HEK293 (cell line): ENCODE results near the gene POC1B.

ENCODE experiments used
- CTCF ChIA-PET: fragments of 350-600 bp; formaldehyde crosslinking; extraction: SDS; loops from one replicate; lab custom pipeline; 2021; ENCODE audit warnings: antibody characterized with exemption; lab: Yijun Ruan, JAX
- POLR2A ChIA-PET: fragments of 300-600 bp; formaldehyde crosslinking; extraction: SDS; loops from one replicate; lab custom pipeline; 2020; ENCODE audit warnings: antibody characterized with exemption, inconsistent platforms; lab: Yijun Ruan, JAX
- H3K27ac ChIP-seq: fragments of 200-500 bp; sonication (Bioruptor generic); 2 replicates; pipeline ENCODE4 v1.5.1; 2014; ENCODE audit warnings: low read depth, low read length, control low read depth, inconsistent platforms; ENCODE audit errors: extremely low read depth
- H3K36me3 ChIP-seq, 2 experiments: fragments of 200-500 bp in 1 of 2; sonication (Bioruptor generic) in 1 of 2; 1 replicate in 1 of 2; 2 replicates in 1 of 2; pipeline ENCODE4 v1.5.1; 2014 to 2017; ENCODE audit warnings: inconsistent platforms in 2 of 2, low read length in 2 of 2; ENCODE audit not compliant: control insufficient read depth in 2 of 2, insufficient read depth in 1 of 2
- H3K4me1 ChIP-seq: fragments of 200-500 bp; sonication (Bioruptor generic); 2 replicates; pipeline ENCODE4 v1.5.1; 2014; ENCODE audit warnings: mild to moderate bottlenecking, low read length, inconsistent platforms; ENCODE audit not compliant: control insufficient read depth, insufficient read depth
- H3K4me3 ChIP-seq: 2 replicates; pipeline ENCODE4 v1.5.1; 2011; ENCODE audit warnings: low read depth, mild to moderate bottlenecking, control low read depth, low read length, moderate library complexity
- H3K9me3 ChIP-seq: fragments of 200-500 bp; sonication (Bioruptor generic); 2 replicates; pipeline ENCODE4 v1.5.1; 2014; ENCODE audit warnings: low read depth, low read length, inconsistent platforms; ENCODE audit not compliant: control insufficient read depth, insufficient read depth
- HOXA7 ChIP-seq: sonication (generic); formaldehyde crosslinking; IDR thresholded peaks from 2 replicates; pipeline ENCODE4 v1.8.1; 2022; ENCODE audit warnings: missing genetic modification reagents, borderline replicate concordance
- HOXC10 ChIP-seq: sonication (generic); formaldehyde crosslinking; IDR thresholded peaks from 2 replicates; pipeline ENCODE4 v1.8.1; 2023; ENCODE audit warnings: mild to moderate bottlenecking, missing genetic modification reagents
- KLF8 ChIP-seq: fragments of 450-650 bp; formaldehyde crosslinking; IDR thresholded peaks from 2 replicates; pipeline ENCODE4 v1.5.1; 2016; ENCODE audit warnings: missing biosample characterization, missing genetic modification characterization
- MEIS1 ChIP-seq: sonication (generic); formaldehyde crosslinking; IDR thresholded peaks from 2 replicates; pipeline ENCODE4 v1.8.1; 2022; ENCODE audit warnings: missing genetic modification reagents, mild to moderate bottlenecking, borderline replicate concordance
- MZF1 ChIP-seq: fragments of 450-650 bp; formaldehyde crosslinking; IDR thresholded peaks from 2 replicates; pipeline ENCODE4 v1.5.1; 2017; ENCODE audit warnings: missing biosample characterization, missing genetic modification characterization, borderline replicate concordance
- SCRT2 ChIP-seq: fragments of 450-650 bp; formaldehyde crosslinking; IDR thresholded peaks from 2 replicates; pipeline ENCODE4 v1.5.1; 2016; ENCODE audit warnings: missing biosample characterization, missing genetic modification characterization
- SP2 ChIP-seq: fragments of 450-650 bp; formaldehyde crosslinking; IDR thresholded peaks from 2 replicates; pipeline ENCODE4 v1.5.1; 2016; ENCODE audit warnings: missing biosample characterization, missing genetic modification characterization
- SP7 ChIP-seq: fragments of 450-650 bp; formaldehyde crosslinking; IDR thresholded peaks from 2 replicates; pipeline ENCODE4 v1.5.1; 2016; ENCODE audit warnings: missing biosample characterization, missing genetic modification characterization
- ZBTB7A ChIP-seq: fragments of 450-650 bp; formaldehyde crosslinking; IDR thresholded peaks from 2 replicates; pipeline ENCODE4 v1.5.1; 2016; ENCODE audit warnings: low read depth, missing biosample characterization, missing genetic modification characterization
- ZFP41 ChIP-seq: fragments of 450-650 bp; formaldehyde crosslinking; IDR thresholded peaks from 2 replicates; pipeline ENCODE4 v1.5.1; 2016; ENCODE audit warnings: missing biosample characterization, missing genetic modification characterization, borderline replicate concordance
- ZFP69B ChIP-seq: fragments of 450-650 bp; formaldehyde crosslinking; IDR thresholded peaks from 2 replicates; pipeline ENCODE4 v1.5.1; 2016; ENCODE audit warnings: missing biosample characterization, missing genetic modification characterization
- ZIC2 ChIP-seq: fragments of 450-650 bp; formaldehyde crosslinking; IDR thresholded peaks from 2 replicates; pipeline ENCODE4 v1.5.1; 2016; ENCODE audit warnings: missing biosample characterization, missing genetic modification characterization
- ZNF138 ChIP-seq: fragments of 450-650 bp; formaldehyde crosslinking; IDR thresholded peaks from 2 replicates; pipeline ENCODE4 v1.5.1; 2016; ENCODE audit warnings: missing biosample characterization, missing genetic modification characterization, borderline replicate concordance
- ZNF146 ChIP-seq: fragments of 450-650 bp; formaldehyde crosslinking; IDR thresholded peaks from 2 replicates; pipeline ENCODE4 v1.5.1; 2016; ENCODE audit warnings: missing biosample characterization, missing genetic modification characterization
- ZNF175 ChIP-seq: fragments of 450-650 bp; formaldehyde crosslinking; IDR thresholded peaks from 2 replicates; pipeline ENCODE4 v1.5.1; 2016; ENCODE audit warnings: missing biosample characterization, missing genetic modification characterization
- ZNF202 ChIP-seq: fragments of 450-650 bp; formaldehyde crosslinking; IDR thresholded peaks from 2 replicates; pipeline ENCODE4 v1.5.1; 2016; ENCODE audit warnings: missing biosample characterization, missing genetic modification characterization, borderline replicate concordance
- ZNF324 ChIP-seq: fragments of 450-650 bp; formaldehyde crosslinking; IDR thresholded peaks from 2 replicates; pipeline ENCODE4 v1.5.1; 2016; ENCODE audit warnings: missing biosample characterization, missing genetic modification characterization
- ZNF341 ChIP-seq: fragments of 450-650 bp; formaldehyde crosslinking; IDR thresholded peaks from 2 replicates; pipeline ENCODE4; 2016; ENCODE audit warnings: low read depth, missing biosample characterization, missing genetic modification characterization
- ZNF473 ChIP-seq: fragments of 450-650 bp; formaldehyde crosslinking; IDR thresholded peaks from 2 replicates; pipeline ENCODE4 v1.5.1; 2017; ENCODE audit warnings: missing biosample characterization, missing genetic modification characterization
- ZNF530 ChIP-seq: fragments of 450-650 bp; formaldehyde crosslinking; IDR thresholded peaks from 2 replicates; pipeline ENCODE4 v1.5.1; 2016; ENCODE audit warnings: low read depth, missing biosample characterization, missing genetic modification characterization
- ZNF555 ChIP-seq: fragments of 450-650 bp; formaldehyde crosslinking; conservative IDR thresholded peaks from 2 replicates; pipeline ENCODE4 v1.5.1; 2017; ENCODE audit warnings: missing biosample characterization, mild to moderate bottlenecking, missing genetic modification characterization, inconsistent platforms
- ZNF571 ChIP-seq: fragments of 450-650 bp; formaldehyde crosslinking; IDR thresholded peaks from 2 replicates; pipeline ENCODE4 v1.5.0; 2017; ENCODE audit warnings: missing biosample characterization, missing genetic modification characterization
- ZNF600 ChIP-seq: fragments of 450-650 bp; formaldehyde crosslinking; IDR thresholded peaks from 2 replicates; pipeline ENCODE4 v1.5.1; 2016; ENCODE audit warnings: missing biosample characterization, missing genetic modification characterization
- ZNF610 ChIP-seq: fragments of 450-650 bp; formaldehyde crosslinking; IDR thresholded peaks from 2 replicates; pipeline ENCODE4 v1.5.1; 2016; ENCODE audit warnings: missing biosample characterization, missing genetic modification characterization, borderline replicate concordance
- ZNF629 ChIP-seq: fragments of 450-650 bp; formaldehyde crosslinking; IDR thresholded peaks from 2 replicates; pipeline ENCODE4 v1.5.1; 2017; ENCODE audit warnings: missing biosample characterization, missing genetic modification characterization
- ZNF660 ChIP-seq: fragments of 450-650 bp; IDR thresholded peaks from 2 replicates; pipeline ENCODE4 v1.5.1; 2018; ENCODE audit warnings: missing biosample characterization, mild to moderate bottlenecking, missing genetic modification characterization
- ZNF677 ChIP-seq: fragments of 450-650 bp; IDR thresholded peaks from 2 replicates; pipeline ENCODE4 v1.5.0; 2018; ENCODE audit warnings: missing biosample characterization, mild to moderate bottlenecking, missing genetic modification characterization, moderate library complexity
- ZNF707 ChIP-seq: fragments of 450-650 bp; formaldehyde crosslinking; IDR thresholded peaks from 2 replicates; pipeline ENCODE4 v1.5.1; 2016; ENCODE audit warnings: missing biosample characterization, missing genetic modification characterization
- ZNF747 ChIP-seq: fragments of 450-650 bp; formaldehyde crosslinking; IDR thresholded peaks from 2 replicates; pipeline ENCODE4 v1.5.1; 2016; ENCODE audit warnings: missing biosample characterization, missing genetic modification characterization
- TF ChIP-seq, protein P1 (sequence below): fragments of 450-650 bp; formaldehyde crosslinking; optimal IDR thresholded peaks from 2 replicates; pipeline ENCODE3; 2016; ENCODE audit warnings: missing biosample characterization, mild to moderate bottlenecking, missing genetic modification characterization
- TF ChIP-seq, protein P2 (sequence below): fragments of 450-650 bp; formaldehyde crosslinking; IDR thresholded peaks from 2 replicates; pipeline ENCODE4 v1.5.1; 2016; ENCODE audit warnings: missing biosample characterization, missing genetic modification characterization

Gene POC1B

DNA sequence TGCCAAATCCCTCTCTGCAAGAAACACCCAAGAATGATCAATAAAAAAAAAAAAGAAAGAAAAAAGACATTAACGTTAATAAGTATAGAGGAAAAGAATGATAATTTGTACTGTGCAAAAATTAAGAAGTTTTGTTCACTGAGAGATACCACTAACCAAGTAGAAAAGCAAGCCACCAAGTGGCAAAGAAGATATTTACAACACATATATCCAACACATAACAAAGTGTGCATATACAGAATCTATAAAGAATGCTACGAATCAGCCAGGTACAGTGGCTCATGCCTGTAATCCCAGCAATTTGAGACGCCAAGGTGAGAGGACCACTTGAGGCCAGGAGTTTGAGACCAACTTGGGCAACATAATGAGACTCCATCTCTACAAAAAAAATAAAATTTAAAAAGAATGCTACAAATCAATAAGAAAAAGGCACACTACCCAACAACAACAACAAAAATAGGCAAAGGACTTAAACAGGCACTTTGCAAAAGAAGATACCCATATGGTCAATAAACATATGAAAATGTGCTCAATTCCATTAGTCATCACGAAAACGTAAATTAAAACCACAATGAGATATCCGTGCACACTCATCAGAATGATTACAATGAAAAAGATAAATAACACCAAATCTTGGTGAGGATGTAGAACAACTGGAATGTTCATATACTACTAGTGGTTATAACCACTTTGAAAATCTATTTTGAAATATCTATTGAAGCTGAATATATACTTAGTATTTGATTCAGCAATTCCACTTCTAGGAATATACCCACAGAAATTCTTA lies 21.1 kb downstream of the POC1B start:
- ChIA-PET POLR2A (no interaction called here), CTCF (interaction anchor here (0.6 to 1.0 kb wide), 2 partner anchors 8 to 13 kb away, joined by 3 read pairs; no protein-coding TSS in a partner anchor)
- H3K9me3 ChIP-seq: no peaks in the 10 kb centered on the region
- no peak overlapping the region for H3K27ac ChIP-seq
- H3K4me3 ChIP-seq: no peak overlapping the region
- no peaks in the 10 kb centered on the region for H3K36me3 ChIP-seq
- TF ChIP-seq, protein P1, sequence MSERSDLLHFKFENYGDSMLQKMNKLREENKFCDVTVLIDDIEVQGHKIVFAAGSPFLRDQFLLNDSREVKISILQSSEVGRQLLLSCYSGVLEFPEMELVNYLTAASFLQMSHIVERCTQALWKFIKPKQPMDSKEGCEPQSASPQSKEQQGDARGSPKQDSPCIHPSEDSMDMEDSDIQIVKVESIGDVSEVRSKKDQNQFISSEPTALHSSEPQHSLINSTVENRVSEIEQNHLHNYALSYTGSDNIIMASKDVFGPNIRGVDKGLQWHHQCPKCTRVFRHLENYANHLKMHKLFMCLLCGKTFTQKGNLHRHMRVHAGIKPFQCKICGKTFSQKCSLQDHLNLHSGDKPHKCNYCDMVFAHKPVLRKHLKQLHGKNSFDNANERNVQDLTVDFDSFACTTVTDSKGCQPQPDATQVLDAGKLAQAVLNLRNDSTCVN (tag by site-specific recombination): no peak
- TF ChIP-seq ZNF629: no peak
- no peak for TF ChIP-seq ZNF202 (tag by site-specific recombination)
- no peak for TF ChIP-seq SCRT2
- no peak for TF ChIP-seq HOXC10 (CRISPR knock-in tag)
- no peak for TF ChIP-seq HOXA7 (CRISPR knock-in tag)
- no peak for TF ChIP-seq MEIS1 (CRISPR knock-in tag)
- no peak for TF ChIP-seq ZNF707 (tag by site-specific recombination)
- no peak for TF ChIP-seq KLF8 (tag by site-specific recombination)
- TF ChIP-seq ZNF747 (tag by site-specific recombination): no peak
- TF ChIP-seq SP2: no peak
- no peak for TF ChIP-seq ZBTB7A (tag by site-specific recombination)
- TF ChIP-seq ZNF341 (tag by site-specific recombination): no peak
- no peak for TF ChIP-seq ZFP69B (tag by site-specific recombination)
- H3K4me1 ChIP-seq: no peaks in the 10 kb centered on the region

DNA sequence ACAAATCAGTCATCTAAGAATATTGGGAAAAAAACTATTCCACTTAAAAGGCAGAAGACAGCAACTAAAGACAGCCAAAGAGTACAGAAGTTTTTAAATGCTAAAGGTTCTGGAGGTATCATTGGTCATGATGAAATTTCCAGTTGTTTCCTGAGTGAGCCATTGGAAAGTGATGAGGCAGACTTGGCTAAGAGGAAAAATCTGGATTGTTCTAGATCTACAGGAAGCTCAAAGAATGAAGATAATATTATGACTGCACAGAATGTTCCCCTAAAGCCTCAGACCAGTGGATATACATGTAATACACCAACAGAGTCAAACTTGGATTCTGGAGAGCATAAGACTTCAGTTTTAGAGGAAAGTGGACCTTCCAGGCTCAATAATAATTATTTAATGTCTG lies 24.1 kb downstream of the POC1B start:
- no peaks in the 10 kb centered on the region for H3K36me3 ChIP-seq
- H3K4me1 ChIP-seq: no peaks in the 10 kb centered on the region
- CTCF ChIA-PET: interaction anchor here (0.7 kb wide), 1 partner anchor 75 kb away, joined by 3 read pairs; no protein-coding TSS in a partner anchor
- no peak overlapping the region for H3K4me3 ChIP-seq
- no peak for TF ChIP-seq ZNF610
- TF ChIP-seq ZIC2 (tag by site-specific recombination): no peak
- no peak for TF ChIP-seq ZNF146 (tag by site-specific recombination)
- TF ChIP-seq, protein P2, sequence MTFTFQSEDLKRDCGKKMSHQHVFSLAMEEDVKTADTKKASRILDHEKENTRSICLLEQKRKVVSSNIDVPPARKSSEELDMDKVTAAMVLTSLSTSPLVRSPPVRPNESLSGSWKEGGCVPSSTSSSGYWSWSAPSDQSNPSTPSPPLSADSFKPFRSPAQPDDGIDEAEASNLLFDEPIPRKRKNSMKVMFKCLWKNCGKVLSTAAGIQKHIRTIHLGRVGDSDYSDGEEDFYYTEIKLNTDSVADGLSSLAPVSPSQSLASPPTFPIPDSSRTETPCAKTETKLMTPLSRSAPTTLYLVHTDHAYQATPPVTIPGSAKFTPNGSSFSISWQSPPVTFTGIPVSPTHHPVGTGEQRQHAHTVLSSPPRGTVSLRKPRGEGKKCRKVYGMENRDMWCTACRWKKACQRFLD: no peak
- no peak for TF ChIP-seq ZNF555 (tag by site-specific recombination)
- no peak for TF ChIP-seq ZNF175
- no peak for TF ChIP-seq SCRT2
- no peak for TF ChIP-seq ZNF473 (tag by site-specific recombination)
- no peak for TF ChIP-seq ZNF600 (tag by site-specific recombination)
- no peak for TF ChIP-seq ZNF677 (tag by site-specific recombination)
- TF ChIP-seq ZFP41 (tag by site-specific recombination): no peak
- TF ChIP-seq ZNF324 (tag by site-specific recombination): no peak
- no peak for TF ChIP-seq SP7 (tag by site-specific recombination)
- no peak for TF ChIP-seq MEIS1 (CRISPR knock-in tag)
- TF ChIP-seq ZNF571 (tag by site-specific recombination): no peak
- TF ChIP-seq ZNF138 (tag by site-specific recombination): no peak
- TF ChIP-seq ZNF660: no peak
- TF ChIP-seq ZNF530 (tag by site-specific recombination): no peak
- no peak for TF ChIP-seq MZF1
- TF ChIP-seq, all 188 proteins: peak for 0
- no peaks in the 10 kb centered on the region for H3K9me3 ChIP-seq
- no peak overlapping the region for H3K27ac ChIP-seq
- POLR2A ChIA-PET: no interaction called here
